GM19455 (cell line): ENCODE measurements around the gene TAF5L.
"Not testable (repeated sequence)": the region's sequence is repeated elsewhere in the genome, so short reads cannot be mapped to it uniquely, and the experiment has no call there.

Source experiments
- ATAC-seq: cut with Tn5 transposase; IDR thresholded peaks from one replicate; pipeline ENCODE4 v1.9.1; 2021; ENCODE audit not compliant: unreplicated experiment

The TAF5L gene

GRCh38 chr1:229642970-229643369 lies 17.0 kb upstream of the TAF5L start:
- ATAC-seq: no peak

DNA sequence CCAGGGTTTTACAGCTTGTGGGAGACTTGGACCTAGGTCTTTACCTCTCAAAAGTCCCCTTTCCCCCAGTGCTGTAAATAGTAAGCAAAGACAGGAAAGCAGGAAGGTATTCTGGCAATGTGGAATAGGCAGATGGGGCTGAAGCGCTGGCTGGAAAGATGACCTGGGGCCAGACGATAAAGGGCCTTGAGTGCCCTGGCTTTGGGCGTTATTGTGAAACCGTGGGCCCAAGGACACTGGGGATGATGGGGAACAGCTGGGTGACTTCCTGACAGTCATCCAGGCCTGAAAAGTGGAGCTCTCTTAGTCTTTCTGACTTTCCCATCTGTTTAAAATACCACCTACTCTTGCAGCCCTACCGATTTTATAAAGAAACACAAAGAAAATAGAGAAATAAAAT lies 16.5 kb upstream of the TAF5L start:
- ATAC-seq: no peak

GRCh38 chr1:229641306-229641705 lies 15.4 kb upstream of the TAF5L start:
- ATAC-seq: no peak

DNA sequence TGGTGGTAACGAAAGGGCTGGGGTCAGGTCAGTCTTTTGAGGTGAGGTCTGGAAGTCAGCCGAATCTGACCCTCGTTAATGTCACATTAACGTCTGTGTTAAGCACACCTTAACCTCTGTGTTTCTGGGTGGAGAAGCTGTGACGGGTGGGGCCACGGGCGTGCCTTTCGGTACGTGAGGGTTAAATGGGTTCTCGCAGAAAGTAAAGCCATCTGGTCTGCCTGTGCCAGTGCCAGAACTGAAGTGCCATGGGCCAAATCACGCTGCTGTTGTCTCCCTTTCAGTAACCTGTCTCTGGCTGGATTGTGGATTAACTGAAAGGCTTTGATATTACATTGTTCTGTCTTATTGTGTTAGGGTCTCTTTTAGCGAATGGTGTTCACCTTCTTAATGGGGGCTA lies 14.5 kb upstream of the TAF5L start:
- no peak for ATAC-seq

- no peak for ATAC-seq
Observed at GRCh38 chr1:229637746-229638145, 11.8 kb upstream of the TAF5L start.

DNA sequence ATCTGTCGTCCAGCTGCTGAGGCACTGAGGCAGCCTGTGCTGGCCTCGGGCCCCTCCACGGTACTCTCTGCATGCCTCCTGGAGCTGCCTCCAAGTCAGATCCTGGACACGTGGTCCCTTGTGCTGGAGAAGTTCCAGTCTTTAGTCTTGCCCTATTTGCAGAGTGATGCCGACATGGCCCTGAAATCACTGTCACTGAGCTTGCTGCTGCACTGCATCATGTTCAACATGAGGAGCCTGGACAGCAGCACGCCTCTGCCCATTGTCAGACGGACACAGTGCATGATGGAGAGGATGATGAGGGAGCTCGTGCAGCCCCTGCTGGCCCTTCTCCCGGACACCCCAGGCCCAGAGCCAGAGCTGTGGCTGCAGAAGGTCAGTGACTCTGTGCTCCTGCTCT lies 10.1 kb upstream of the TAF5L start:
- ATAC-seq: no peak

DNA sequence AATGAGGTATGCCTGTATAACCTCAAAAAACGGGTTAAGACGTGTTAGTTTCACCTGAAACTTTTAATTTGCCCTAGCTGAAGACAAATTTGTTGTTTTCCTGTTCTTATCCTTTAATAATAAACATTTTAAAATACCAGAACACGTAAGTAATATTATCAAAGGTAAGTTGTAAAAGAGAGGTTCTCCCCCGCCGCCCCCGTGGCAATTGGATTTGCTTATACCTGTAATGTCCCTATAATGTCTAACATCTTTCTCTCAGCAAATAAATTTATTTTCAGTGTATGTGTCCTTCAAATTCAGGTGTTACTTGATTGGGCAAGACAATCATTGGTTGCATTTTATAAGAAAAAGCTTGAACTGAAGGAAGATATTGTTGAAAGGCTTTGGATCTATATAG lies 6.0 kb upstream of the TAF5L start:
- no peak for ATAC-seq

DNA sequence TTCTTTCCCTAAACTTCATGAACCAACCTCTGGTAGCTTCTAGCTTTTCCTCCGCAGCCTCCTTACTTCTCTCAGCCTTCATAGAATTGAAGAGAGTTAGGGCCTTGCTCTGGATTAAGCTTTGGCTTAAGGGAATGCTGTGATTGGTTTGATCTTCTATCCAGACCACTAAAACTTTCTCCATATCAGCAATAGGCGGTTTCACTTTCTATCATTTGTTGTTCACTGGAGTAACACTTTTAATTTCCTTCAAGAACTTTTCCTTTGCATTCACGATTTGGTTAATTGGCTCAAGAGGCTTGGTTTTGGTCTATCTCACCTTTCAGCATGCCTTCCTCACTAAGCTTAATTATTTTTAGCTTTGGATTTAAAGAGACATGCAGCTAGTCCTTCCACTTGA lies 5.2 kb upstream of the TAF5L start:
- no peak for ATAC-seq

GRCh38 chr1:229629261-229629660 lies 3.3 kb upstream of the TAF5L start:
- ATAC-seq: no peak

- no peak for ATAC-seq
Observed at GRCh38 chr1:229627003-229627402, 1.1 kb upstream of the TAF5L start.

DNA sequence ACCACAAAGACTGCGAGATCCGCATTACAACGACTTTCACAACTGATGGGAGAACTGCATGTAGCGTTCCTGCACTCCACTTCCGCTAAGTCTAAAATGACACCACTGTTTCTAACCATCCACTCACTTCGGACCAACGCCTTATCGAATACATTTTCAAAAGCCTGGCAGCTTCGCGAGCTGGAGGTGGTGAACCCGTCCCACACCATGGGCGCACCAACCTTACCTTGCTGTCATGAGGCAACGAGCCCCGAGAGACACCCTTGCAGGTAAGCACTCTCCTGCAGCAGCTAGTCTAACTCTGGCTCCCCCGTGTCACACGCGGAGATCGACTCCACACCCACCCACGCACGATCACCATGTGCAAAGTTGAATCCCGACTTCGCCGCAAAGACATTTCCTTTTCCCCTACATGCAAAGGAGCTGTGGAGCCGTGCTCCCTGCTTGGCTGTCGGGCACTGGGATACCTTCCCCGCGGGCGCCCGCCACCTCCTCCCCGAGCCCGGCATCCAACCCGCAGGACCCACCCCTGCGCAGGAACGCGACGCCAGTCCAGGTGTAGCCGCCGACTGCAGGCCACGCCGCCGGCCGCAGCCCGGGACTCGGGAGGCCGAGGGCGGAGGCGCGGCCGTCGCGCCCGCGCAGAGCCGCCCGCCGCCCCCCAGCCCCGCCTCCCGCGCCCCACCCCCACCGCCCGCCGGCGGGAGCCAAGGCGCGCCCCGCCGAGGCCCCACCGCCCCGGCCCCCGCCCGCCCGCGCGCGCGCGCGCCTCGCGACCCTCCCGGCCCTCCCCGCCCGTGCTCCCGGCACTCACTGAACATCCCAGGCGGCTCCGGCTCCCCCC lies 629 bp downstream of the TAF5L start:
- ATAC-seq: peak; percentile 44

DNA sequence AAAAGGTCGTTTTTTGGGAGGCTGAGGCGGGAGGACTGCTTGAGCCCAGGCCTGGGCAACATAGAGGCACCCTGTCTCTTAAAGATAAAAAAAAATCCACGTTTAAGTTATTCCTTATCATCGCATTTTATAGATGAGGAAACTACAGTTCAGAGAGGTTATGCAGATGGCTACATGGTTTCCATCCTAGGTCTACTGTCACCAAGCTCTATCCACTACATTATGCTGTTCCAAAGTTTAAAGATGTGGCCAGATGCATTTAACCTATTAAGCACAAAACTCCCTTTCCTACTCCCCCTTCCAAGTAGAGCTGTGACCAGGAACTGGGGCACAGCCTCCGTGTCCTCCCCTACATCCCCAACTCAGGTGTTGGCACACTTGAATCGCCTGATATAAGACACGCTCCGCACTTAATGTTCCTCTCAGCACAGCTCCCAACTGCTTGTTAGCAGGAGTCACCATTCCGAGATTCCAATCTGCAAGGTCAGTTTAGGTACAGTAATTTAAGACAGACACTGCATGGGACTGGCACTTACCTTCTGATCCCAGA lies 1.3 kb downstream of the TAF5L start:
- ATAC-seq: no peak

- no peak for ATAC-seq
Observed at GRCh38 chr1:229623838-229624237, 2.1 kb downstream of the TAF5L start.

GRCh38 chr1:229623225-229623624 lies 2.7 kb downstream of the TAF5L start:
- no peak for ATAC-seq

GRCh38 chr1:229622641-229623120 lies 3.2 kb downstream of the TAF5L start:
- ATAC-seq: not testable (repeated sequence)

DNA sequence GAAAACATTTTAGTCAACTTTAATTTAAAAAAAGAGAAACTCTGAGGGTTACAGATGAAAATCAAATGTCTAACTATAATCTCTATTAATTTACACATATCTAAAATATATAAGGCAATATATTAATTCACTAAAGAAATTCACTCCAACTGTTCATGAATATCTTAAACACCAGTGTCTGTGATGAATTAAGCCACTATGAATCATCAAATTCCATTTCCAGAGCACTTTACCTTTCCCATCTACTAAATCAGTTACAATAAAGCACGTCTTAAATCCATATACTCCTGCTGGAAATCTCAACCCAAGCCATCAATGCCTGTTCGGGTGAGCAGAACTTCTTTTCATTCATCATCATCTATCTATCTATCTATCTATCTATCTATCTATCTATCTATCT lies 4.3 kb downstream of the TAF5L start:
- no peak for ATAC-seq

DNA sequence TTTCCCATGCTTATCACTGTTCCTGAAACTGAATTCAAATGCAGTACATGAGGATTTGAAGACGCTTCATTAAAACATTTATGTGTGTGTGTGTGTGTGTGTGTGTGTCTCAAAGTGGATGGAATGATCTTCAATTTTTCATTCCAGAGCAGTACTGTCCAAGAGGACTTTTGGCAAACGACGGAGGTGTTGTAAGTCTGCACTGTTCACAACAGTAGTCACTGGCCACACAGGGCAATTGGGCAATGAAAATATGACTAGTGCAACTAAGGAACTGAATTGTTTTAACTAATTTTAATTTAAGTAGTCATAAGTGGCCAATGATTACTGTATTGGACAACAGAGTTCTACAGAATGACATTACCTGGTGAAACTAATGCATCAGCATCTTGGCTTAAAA lies 5.0 kb downstream of the TAF5L start:
- ATAC-seq: no peak

DNA sequence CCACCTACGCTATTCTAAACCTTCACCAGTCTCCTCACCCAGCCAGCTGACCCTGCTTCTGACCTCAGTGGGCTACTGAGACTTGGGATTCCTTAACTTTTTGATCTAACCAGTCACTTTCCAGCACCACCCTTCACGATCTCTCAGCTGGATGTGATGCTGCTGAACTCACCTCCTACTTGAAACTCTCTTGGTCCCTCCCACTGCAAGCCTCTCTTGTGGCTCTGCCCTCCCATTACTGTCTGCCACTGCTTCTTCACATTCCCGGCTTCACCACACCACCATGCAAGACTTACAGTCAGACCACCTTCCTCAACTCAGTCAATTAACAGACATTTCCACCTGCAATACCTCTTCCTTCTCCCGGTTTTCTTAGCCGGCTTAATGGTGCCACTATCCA lies 6.3 kb downstream of the TAF5L start:
- ATAC-seq: no peak

- no peak for ATAC-seq
Observed at GRCh38 chr1:229619002-229619401, 6.9 kb downstream of the TAF5L start.

- no peak for ATAC-seq
Observed at GRCh38 chr1:229617351-229618100, 8.4 kb downstream of the TAF5L start.

- ATAC-seq: no peak
Observed at GRCh38 chr1:229614701-229615100, 11.2 kb downstream of the TAF5L start.

DNA sequence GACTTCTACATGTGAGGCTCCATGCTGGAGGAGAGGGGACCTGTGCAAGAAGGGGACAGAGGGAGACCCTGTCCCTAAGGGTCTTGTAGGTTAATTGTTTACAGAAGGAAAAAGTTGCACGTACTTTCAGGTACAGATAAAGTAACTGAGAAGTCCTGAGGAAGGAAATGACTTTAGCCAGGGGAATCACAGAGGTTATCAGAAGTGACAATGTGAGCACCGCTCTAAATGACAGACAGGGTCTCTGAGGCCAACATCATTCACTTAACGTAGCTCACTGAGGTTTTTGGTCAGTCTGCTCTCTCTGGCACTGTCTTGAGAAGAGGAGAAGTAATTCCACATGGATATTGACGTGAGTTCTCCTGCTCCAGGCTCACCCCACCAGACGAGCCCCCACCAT lies 12.0 kb downstream of the TAF5L start:
- ATAC-seq: no peak
